ENCODE data around the gene ELANE. TPM values are rescaled to one million over a fixed set of nuclear protein-coding genes. Genes with fewer than 3 reads are reported as not detected.
"Not testable (repeated sequence)": the region's sequence is repeated elsewhere in the genome, so short reads cannot be mapped to it uniquely, and the experiment has no call there.

ELANE gene
- total and polyA plus RNA-seq, 10 donors, result 2.8 to 137 (median 9.8) TPM

- Histone ChIP-seq H3K4me3 (no peak overlapping the region), H3K27ac (peak overlapping the region in 3 of 8 donors; percentile 15 to 79 (median 63)), H3K36me3 (no peaks in the 10 kb centered on the region), H3K4me1 (peaks cover 0 to 74% (median 37%) of the 10 kb centered on the region in 6 donors), H3K9me3 (no peaks in the 10 kb centered on the region), H3K27me3 (replicated peaks in 1 of 7) (peaks cover under 1 to 100% (median 67%) of the 10 kb centered on the region in 7 donors)
- intact Hi-C loops (cut with DNase I; ENCODE audit: low total_unique reads), result no loop called here
- 25 to 46% (median 36%) methylated on average over 10 to 12 of the region's 12 CpGs for WGBS, 5 donors
- TF ChIP-seq CTCF (IDR thresholded peaks at IDR 0.05 in 8 of 11, conservative IDR thresholded peaks at IDR 0.05 in 3 of 11) (no peak), POLR2A (IDR thresholded peaks at IDR 0.05) (no peak), POLR2AphosphoS5 (IDR thresholded peaks at IDR 0.05) (no peak)
- peak; percentile 42 for DNase-seq
These were observed 3.6 kb upstream of the ELANE start for GRCh38 chr19:848386-848921.

GRCh38 chr19:849195-849594 is 2.9 kb upstream of the ELANE start:
- intact Hi-C loops (cut with DNase I; ENCODE audit: low total_unique reads); DNase-seq; H3K36me3 ChIP-seq; H3K9me3 ChIP-seq; H3K4me3 ChIP-seq: not testable (repeated sequence)
- Histone ChIP-seq H3K4me1 (peaks cover 0 to 68% (median 31%) of the 10 kb centered on the region in 6 donors), H3K27ac (peak overlapping the region in 3 of 8 donors; percentile 15 to 79 (median 63)), H3K27me3 (replicated peaks in 1 of 7) (peaks cover 0 to 97% (median 64%) of the 10 kb centered on the region in 7 donors)
- 62 to 84% (median 74%) methylated on average over 8 of the region's 8 CpGs for WGBS, 5 donors

- H3K9me3 ChIP-seq, result no peaks in the 10 kb centered on the region
- H3K27ac ChIP-seq, result peak overlapping the region in 7 of 8 donors; percentile 60 to 82 (median 79)
- H3K36me3 ChIP-seq, result no peaks in the 10 kb centered on the region
- H3K4me1 ChIP-seq, result peaks cover 0 to 60% (median 30%) of the 10 kb centered on the region in 6 donors
- peak overlapping the region in 1 of 8 donors; percentile 5 for H3K4me3 ChIP-seq
- WGBS, 5 donors, result 20 to 24% (median 21%) methylated on average over 17 to 28 of the region's 28 CpGs
- intact Hi-C loops (cut with DNase I; ENCODE audit: low total_unique reads), result loop anchor here (10.0 kb wide), 1 partner anchor 76 kb away; no protein-coding TSS in a partner anchor
- DNase-seq, result peak; percentile 81
- no peak for TF ChIP-seq CTCF (IDR thresholded peaks at IDR 0.05 in 8 of 11, conservative IDR thresholded peaks at IDR 0.05 in 3 of 11)
- peak; percentile 80 to 88 (median 81) for TF ChIP-seq POLR2AphosphoS5 (IDR thresholded peaks at IDR 0.05)
- peaks cover 0 to 97% (median 55%) of the 10 kb centered on the region in 7 donors for H3K27me3 ChIP-seq (replicated peaks in 1 of 7)
These were observed 1.7 kb upstream of the ELANE start for GRCh38 chr19:850221-850978.

GRCh38 chr19:850979-851335 is 1.1 kb upstream of the ELANE start:
- H3K36me3 ChIP-seq, result no peaks in the 10 kb centered on the region
- intact Hi-C loops (cut with DNase I; ENCODE audit: low total_unique reads), result loop anchor here (10.0 kb wide), 1 partner anchor 76 kb away; no protein-coding TSS in a partner anchor
- peaks cover 0 to 54% (median 27%) of the 10 kb centered on the region in 6 donors for H3K4me1 ChIP-seq
- no peak for DNase-seq
- 29 to 52% (median 39%) methylated on average over 5 to 13 of the region's 13 CpGs for WGBS, 5 donors
- TF ChIP-seq CTCF (IDR thresholded peaks at IDR 0.05 in 8 of 11, conservative IDR thresholded peaks at IDR 0.05 in 3 of 11), result no peak
- no peak for TF ChIP-seq POLR2AphosphoS5 (IDR thresholded peaks at IDR 0.05)
- peak overlapping the region in 1 of 8 donors; percentile 5 for H3K4me3 ChIP-seq
- peak overlapping the region in 7 of 8 donors; percentile 60 to 82 (median 79) for H3K27ac ChIP-seq
- H3K27me3 ChIP-seq (replicated peaks in 1 of 7), result peaks cover 0 to 97% (median 50%) of the 10 kb centered on the region in 7 donors
- no peaks in the 10 kb centered on the region for H3K9me3 ChIP-seq
